H1 (cell line): ENCODE results near the gene PRKCI. TPM values are rescaled to one million over a fixed set of nuclear protein-coding genes. Genes with fewer than 3 reads are reported as not detected.

Experiments used
- CBX5 ChIP-seq: fragments of 300-800, 300-1000 bp; sonication (generic); IDR thresholded peaks from 2 replicates; pipeline ENCODE4 v1.7.1; 2016; ENCODE audit warnings: antibody characterized with exemption, low read length, low read depth
- GABPA ChIP-seq: IDR thresholded peaks from 2 replicates; pipeline ENCODE4 v1.6.1; 2011; ENCODE audit warnings: mild to moderate bottlenecking, low read length, moderate library complexity, borderline replicate concordance; ENCODE audit not compliant: insufficient read depth
- GTF2F1 ChIP-seq: IDR thresholded peaks from 2 replicates; pipeline ENCODE4 v1.6.1; 2012; ENCODE audit warnings: low read depth, low read length, improper control_type of control experiment, borderline replicate concordance
- JUND ChIP-seq: IDR thresholded peaks from 2 replicates; pipeline ENCODE4 v1.6.1; 2011; ENCODE audit warnings: mild to moderate bottlenecking, improper control_type of control experiment, low read length
- KDM1A ChIP-seq: fragments of 200-600, 300-600 bp; sonication (generic); IDR thresholded peaks from 2 replicates; pipeline ENCODE4 v1.7.1; 2016; ENCODE audit warnings: mild to moderate bottlenecking, low read length, borderline replicate concordance
- POLR2AphosphoS5 ChIP-seq: IDR thresholded peaks from 2 replicates; pipeline ENCODE4 v1.6.1; 2011; ENCODE audit warnings: low read depth, low read length
- YY1 ChIP-seq: IDR thresholded peaks from 2 replicates; pipeline ENCODE4 v1.6.1; 2011; ENCODE audit warnings: low read depth, mild to moderate bottlenecking, low read length
- polyA plus RNA-seq, 7 experiments: library from polyadenylated mRNA; depleted of rRNA in 3 of 7; stranded (reverse) in 5 of 7; unstranded in 2 of 7; fragments of >200 nt in 5 of 7; fragments of 200-250 nt in 2 of 7; gene quantifications; 1 replicate in 5 of 7; 2 replicates in 1 of 7; 4 replicates in 1 of 7; pipeline versions ENCODE4 v1.2.1 to v1.2.3, GENCODE V29; 2011 to 2013; ENCODE audit warnings: missing spikeins in 2 of 7, mixed read lengths in 2 of 7
- total RNA-seq: library from RNA; stranded (reverse); fragmentation: NEBNext Ultra II Directional; extraction: Animal tissue kit (Norgen Biotek cat#: 25700); gene quantifications from 2 replicates; pipeline ENCODE4 v1.2.1, GENCODE V29; 2021
- TF ChIP-seq, protein P1 (sequence below): IDR thresholded peaks from 2 replicates; pipeline ENCODE4 v1.6.1; 2012; ENCODE audit warnings: low read length, inconsistent platforms

Gene PRKCI
- total and polyA plus RNA-seq, 2 of the 8 experiments (the other 6 are each of a cell fraction or from before 2014, with no cell fraction given), result 24.3 to 100.0 TPM

DNA sequence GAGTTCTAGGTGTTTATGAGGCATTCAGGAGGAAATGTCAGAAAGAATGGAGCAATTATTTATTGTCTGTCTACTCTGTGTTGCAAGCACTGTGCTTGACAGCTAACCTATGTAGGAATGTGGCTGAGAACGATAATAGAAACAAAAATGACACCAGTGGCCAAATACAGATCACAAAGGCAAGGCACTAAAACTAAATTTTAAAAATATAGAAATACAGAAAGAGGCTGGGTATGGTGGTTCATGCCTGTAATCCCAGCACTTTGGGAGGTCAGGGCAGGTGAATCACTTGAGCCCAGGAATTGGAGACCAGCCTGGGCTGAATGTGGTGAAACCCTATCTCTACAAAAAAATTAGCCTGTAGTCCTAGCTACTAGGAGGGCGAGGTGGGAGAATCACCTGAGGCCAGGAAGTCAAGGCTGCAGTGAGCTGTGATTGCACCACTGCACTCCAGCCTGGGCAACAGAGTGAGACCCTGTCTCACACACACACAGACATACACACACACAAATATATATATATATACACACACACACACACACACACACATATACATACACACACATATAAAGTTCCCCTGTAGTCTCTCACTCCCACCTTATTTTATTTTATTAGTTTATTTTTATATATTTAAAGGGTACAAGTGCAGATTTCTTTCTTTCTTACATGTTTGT lies 6.0 kb downstream of the PRKCI start (continued):
- TF ChIP-seq, protein P1, sequence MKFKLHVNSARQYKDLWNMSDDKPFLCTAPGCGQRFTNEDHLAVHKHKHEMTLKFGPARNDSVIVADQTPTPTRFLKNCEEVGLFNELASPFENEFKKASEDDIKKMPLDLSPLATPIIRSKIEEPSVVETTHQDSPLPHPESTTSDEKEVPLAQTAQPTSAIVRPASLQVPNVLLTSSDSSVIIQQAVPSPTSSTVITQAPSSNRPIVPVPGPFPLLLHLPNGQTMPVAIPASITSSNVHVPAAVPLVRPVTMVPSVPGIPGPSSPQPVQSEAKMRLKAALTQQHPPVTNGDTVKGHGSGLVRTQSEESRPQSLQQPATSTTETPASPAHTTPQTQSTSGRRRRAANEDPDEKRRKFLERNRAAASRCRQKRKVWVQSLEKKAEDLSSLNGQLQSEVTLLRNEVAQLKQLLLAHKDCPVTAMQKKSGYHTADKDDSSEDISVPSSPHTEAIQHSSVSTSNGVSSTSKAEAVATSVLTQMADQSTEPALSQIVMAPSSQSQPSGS, result no peak
- TF ChIP-seq GTF2F1 (no peak), POLR2AphosphoS5 (no peak), CBX5 (no peak), GABPA (no peak), YY1 (no peak), JUND (no peak), KDM1A (no peak)
